ENCODE data around the gene SLC37A1. TPM values are rescaled to one million over a fixed set of nuclear protein-coding genes. Genes with fewer than 3 reads are reported as not detected.

The SLC37A1 gene
- polyA plus RNA-seq, 1 experiment: 0.88 TPM

DNA sequence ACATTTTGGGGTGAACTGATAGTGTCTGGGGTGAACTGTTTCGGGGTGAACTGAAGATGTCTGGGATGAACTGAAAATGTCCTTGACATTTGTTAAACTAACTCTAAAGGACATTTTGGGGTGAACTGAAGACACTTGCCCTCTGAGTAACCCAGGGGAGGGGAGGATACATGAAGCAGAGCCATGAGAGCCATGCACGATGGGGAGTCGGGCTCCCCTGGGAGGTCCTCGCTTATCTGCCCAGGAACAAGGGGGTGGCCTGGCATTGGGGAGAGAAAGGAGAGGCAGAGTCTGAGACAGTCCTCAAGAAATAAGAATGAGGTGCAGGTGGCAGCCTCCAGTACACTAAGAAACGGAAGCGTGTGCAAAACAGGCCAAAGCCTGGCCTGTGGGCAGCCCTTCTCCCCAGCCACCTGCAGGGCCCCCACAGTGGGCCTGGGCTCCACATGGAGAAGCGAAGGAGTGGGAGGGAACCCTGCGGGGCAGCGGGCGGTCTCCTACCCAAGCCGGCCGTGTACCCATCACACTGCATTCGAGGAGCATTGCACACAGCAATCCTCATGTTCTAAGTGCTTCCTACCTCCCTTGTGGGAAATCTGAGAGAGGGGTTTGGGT lies 41.8 kb upstream of the SLC37A1 start:
- no peak for DNase-seq (ENCODE audit: low read depth)
- Histone ChIP-seq H3K4me3 (ENCODE audit: low read depth, low read length) (no peak overlapping the region), H3K36me3 (ENCODE audit: control insufficient read depth, insufficient read depth, low read length) (no peaks in the 10 kb centered on the region), H3K27me3 (ENCODE audit: control insufficient read depth, insufficient read depth, low read length) (no peaks in the 10 kb centered on the region)
- CTCF ChIA-PET: no interaction called here
- POLR2A ChIA-PET: no interaction called here
- no peak for TF ChIP-seq CTCF (IDR thresholded peaks at IDR 0.05; ENCODE audit: insufficient read depth, low read depth, low read length)

DNA sequence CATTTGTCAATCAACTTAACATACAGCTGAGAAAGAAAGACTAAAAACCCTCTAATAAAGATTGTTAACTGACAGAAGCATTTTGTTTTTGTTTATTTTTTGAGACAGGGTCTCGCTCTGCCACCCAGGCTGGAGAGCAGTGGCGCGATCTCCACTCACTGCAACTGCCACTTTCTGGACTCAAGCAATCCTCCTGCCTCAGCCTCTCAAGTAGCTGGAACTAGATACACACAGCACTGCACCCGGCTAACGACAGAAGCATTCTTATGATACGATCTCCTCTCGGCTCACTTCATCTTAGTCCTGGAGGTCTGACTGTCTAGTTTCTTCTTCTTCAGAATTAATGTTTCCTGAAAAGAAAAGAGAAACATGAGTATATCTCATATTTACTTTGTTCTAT lies 41.1 kb upstream of the SLC37A1 start:
- H3K36me3 ChIP-seq (ENCODE audit: control insufficient read depth, insufficient read depth, low read length): no peaks in the 10 kb centered on the region
- no peak overlapping the region for H3K4me3 ChIP-seq (ENCODE audit: low read depth, low read length)
- DNase-seq (ENCODE audit: low read depth): no peak
- no peaks in the 10 kb centered on the region for H3K27me3 ChIP-seq (ENCODE audit: control insufficient read depth, insufficient read depth, low read length)
- ChIA-PET CTCF (no interaction called here), POLR2A (no interaction called here)
- no peak for TF ChIP-seq CTCF (IDR thresholded peaks at IDR 0.05; ENCODE audit: insufficient read depth, low read depth, low read length)

DNA sequence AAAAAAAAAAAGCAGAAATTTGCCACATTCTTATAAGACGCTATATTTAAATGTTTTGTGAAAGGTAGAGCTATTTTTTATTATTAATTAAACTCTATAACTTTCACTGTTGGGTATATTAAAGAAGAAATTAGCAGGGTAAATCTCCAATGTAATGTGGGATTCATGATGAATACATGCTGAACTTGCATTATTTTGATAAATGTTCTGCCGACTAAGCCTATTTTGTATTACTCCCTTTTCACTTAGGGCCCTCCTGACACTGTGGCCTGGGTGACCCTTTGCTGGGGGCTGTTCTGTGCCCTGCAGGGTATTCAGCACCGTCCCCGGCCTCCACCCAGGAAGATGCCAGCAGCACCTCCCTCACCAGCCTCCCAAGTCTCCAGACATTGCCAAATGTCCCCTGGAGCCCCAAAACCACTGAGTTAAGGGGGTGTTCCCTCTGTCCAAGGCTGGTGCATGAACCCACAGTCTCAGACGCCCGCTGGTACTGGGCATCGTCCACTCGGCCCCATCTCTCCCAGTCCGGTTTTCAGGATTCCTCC lies 40.1 kb upstream of the SLC37A1 start:
- POLR2A ChIA-PET: no interaction called here
- Histone ChIP-seq H3K27me3 (ENCODE audit: control insufficient read depth, insufficient read depth, low read length) (no peaks in the 10 kb centered on the region), H3K4me3 (ENCODE audit: low read depth, low read length) (no peak overlapping the region), H3K36me3 (ENCODE audit: control insufficient read depth, insufficient read depth, low read length) (no peaks in the 10 kb centered on the region)
- DNase-seq (ENCODE audit: low read depth): no peak
- CTCF ChIA-PET: no interaction called here
- TF ChIP-seq CTCF (IDR thresholded peaks at IDR 0.05; ENCODE audit: insufficient read depth, low read depth, low read length): no peak

DNA sequence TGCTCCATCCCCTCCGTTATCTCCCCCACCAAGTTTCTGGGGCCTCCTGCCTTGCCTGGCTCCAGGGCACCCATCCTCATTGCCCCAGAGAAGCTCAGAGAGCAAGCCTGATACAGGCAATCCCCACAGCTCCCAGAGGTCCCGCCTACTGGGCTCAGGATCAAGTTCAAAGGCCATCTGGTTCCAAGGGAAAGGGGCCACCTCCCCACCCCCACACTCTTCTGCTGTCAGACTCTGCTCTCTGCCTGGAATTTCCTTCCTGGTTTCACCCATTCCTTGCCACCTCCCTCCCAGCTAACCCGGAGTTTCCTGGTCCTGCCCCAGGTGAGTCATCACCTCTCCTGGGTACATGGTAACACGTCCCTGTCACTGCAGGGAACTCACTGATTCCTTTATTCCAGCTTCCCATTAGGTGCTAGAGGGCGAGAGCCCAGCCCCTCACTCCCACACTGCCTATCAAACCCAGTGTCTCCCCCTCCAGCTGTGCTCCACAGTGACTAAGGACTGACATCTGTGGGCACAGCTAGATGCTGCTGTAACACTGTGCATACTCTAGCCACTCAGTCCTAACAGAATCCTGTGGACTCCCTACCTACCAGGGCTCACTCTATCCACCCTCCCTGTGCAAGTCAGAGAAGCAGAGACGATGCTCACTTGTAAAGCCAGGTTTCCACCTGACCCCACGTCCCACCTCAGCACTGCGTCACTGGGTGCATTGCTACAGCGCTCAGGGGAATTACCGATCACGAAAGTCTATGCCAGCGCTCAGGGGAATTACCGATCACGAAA lies 39.4 kb upstream of the SLC37A1 start:
- H3K4me3 ChIP-seq (ENCODE audit: low read depth, low read length): no peak overlapping the region
- no peaks in the 10 kb centered on the region for H3K36me3 ChIP-seq (ENCODE audit: control insufficient read depth, insufficient read depth, low read length)
- H3K27me3 ChIP-seq (ENCODE audit: control insufficient read depth, insufficient read depth, low read length): no peaks in the 10 kb centered on the region
- ChIA-PET CTCF (no interaction called here), POLR2A (no interaction called here)
- no peak for DNase-seq (ENCODE audit: low read depth)
- no peak for TF ChIP-seq CTCF (IDR thresholded peaks at IDR 0.05; ENCODE audit: insufficient read depth, low read depth, low read length)

- no peak for TF ChIP-seq CTCF (IDR thresholded peaks at IDR 0.05; ENCODE audit: insufficient read depth, low read depth, low read length)
- no peaks in the 10 kb centered on the region for H3K27me3 ChIP-seq (ENCODE audit: control insufficient read depth, insufficient read depth, low read length)
- H3K36me3 ChIP-seq (ENCODE audit: control insufficient read depth, insufficient read depth, low read length): no peaks in the 10 kb centered on the region
- no peak for DNase-seq (ENCODE audit: low read depth)
- CTCF ChIA-PET: no interaction called here
- POLR2A ChIA-PET: no interaction called here
- H3K4me3 ChIP-seq (ENCODE audit: low read depth, low read length): no peak overlapping the region
These were observed 38.6 kb upstream of the SLC37A1 start for GRCh38 chr21:42475036-42475435.

Data from BJ (cell line).